Right renal cortex interstitium (tissue), 3 donors: ENCODE results near the gene HCN1. TPM values are rescaled to one million over a fixed set of nuclear protein-coding genes. Genes with fewer than 3 reads are reported as not detected.

ENCODE experiments used
- DNase-seq, 3 donors: peaks; one replicate each; pipeline ENCODE4 v3.0.0-alpha.2; 2013; ENCODE audit warnings: low read depth in 3 of 3, low spot score in 2 of 3
- polyA plus RNA-seq, 3 donors: library from polyadenylated mRNA; unstranded; fragments of 120-200 nt; gene quantifications; one replicate each; pipeline ENCODE4 v1.2.1, GENCODE V29; 2013; ENCODE audit not compliant: insufficient read length in 3 of 3

Gene HCN1
- under 1 TPM in 1 of 3 donors, not detected in 2; 0.04 TPM for polyA plus RNA-seq

GRCh38 chr5:45696206-45696836 lies at the start of gene HCN1:
HCN1 (minus strand) TSS chr5:45696380.
- DNase-seq = peak; percentile 34 to 65 (median 38)

- no peak for DNase-seq
Observed at GRCh38 chr5:45741110-45741509, 44.9 kb upstream of the HCN1 start.

- no peak for DNase-seq
Observed at GRCh38 chr5:45737153-45737552, 41.0 kb upstream of the HCN1 start.

GRCh38 chr5:45725537-45725936 lies 29.4 kb upstream of the HCN1 start:
- no peak for DNase-seq

- no peak for DNase-seq
Observed at GRCh38 chr5:45697201-45697600, 1.0 kb upstream of the HCN1 start.

- DNase-seq = no peak
Observed at GRCh38 chr5:45695804-45696156, 400 bp downstream of the HCN1 start.

- no peak for DNase-seq
Observed at GRCh38 chr5:45694971-45695803, 993 bp downstream of the HCN1 start.

GRCh38 chr5:45694255-45694814 lies 1.8 kb downstream of the HCN1 start:
- DNase-seq = no peak

- no peak for DNase-seq
Observed at GRCh38 chr5:45692481-45692880, 3.7 kb downstream of the HCN1 start.

GRCh38 chr5:45691656-45692055 lies 4.5 kb downstream of the HCN1 start:
- DNase-seq = no peak

GRCh38 chr5:45687701-45688100 lies 8.5 kb downstream of the HCN1 start:
- no peak for DNase-seq

GRCh38 chr5:45686620-45687019 lies 9.6 kb downstream of the HCN1 start:
- no peak for DNase-seq

GRCh38 chr5:45684118-45684517 lies 12.1 kb downstream of the HCN1 start:
- no peak for DNase-seq

- no peak for DNase-seq
Observed at GRCh38 chr5:45680950-45681349, 15.2 kb downstream of the HCN1 start.

- DNase-seq = no peak
Observed at GRCh38 chr5:45677524-45677923, 18.7 kb downstream of the HCN1 start.

GRCh38 chr5:45672271-45672670 lies 23.9 kb downstream of the HCN1 start:
- DNase-seq = no peak

GRCh38 chr5:45648744-45649143 lies 47.4 kb downstream of the HCN1 start:
- DNase-seq = no peak

- DNase-seq = no peak
Observed at GRCh38 chr5:45643056-45643455, 53.1 kb downstream of the HCN1 start.

GRCh38 chr5:45642370-45642769 lies 53.8 kb downstream of the HCN1 start:
- DNase-seq = no peak

- no peak for DNase-seq
Observed at GRCh38 chr5:45639040-45639439, 57.1 kb downstream of the HCN1 start.

- DNase-seq = no peak
Observed at GRCh38 chr5:45627076-45627656, 69.0 kb downstream of the HCN1 start.

- no peak for DNase-seq
Observed at GRCh38 chr5:45623832-45624231, 72.3 kb downstream of the HCN1 start.
